ENCODE results near the gene PLBD1.

PLBD1 gene

GRCh38 chr12:14564336-14564959 is 3.2 kb downstream of the PLBD1 start:
- DNase-seq, result no peak

GRCh38 chr12:14563046-14563445 is 4.6 kb downstream of the PLBD1 start:
- DNase-seq, result no peak

GRCh38 chr12:14562279-14562678 is 5.4 kb downstream of the PLBD1 start:
- no peak for DNase-seq

- DNase-seq, result no peak
Measured at GRCh38 chr12:14561677-14562238, 5.9 kb downstream of the PLBD1 start.

GRCh38 chr12:14560904-14561574 is 6.6 kb downstream of the PLBD1 start:
- DNase-seq, result no peak

- no peak for DNase-seq
Measured at GRCh38 chr12:14558473-14558959, 9.2 kb downstream of the PLBD1 start.

GRCh38 chr12:14557966-14558365 is 9.7 kb downstream of the PLBD1 start:
- no peak for DNase-seq

- no peak for DNase-seq
Measured at GRCh38 chr12:14554281-14555007, 13.2 kb downstream of the PLBD1 start.

GRCh38 chr12:14548609-14549008 is 19.1 kb downstream of the PLBD1 start:
- DNase-seq, result no peak

GRCh38 chr12:14547571-14547970 is 20.1 kb downstream of the PLBD1 start:
- no peak for DNase-seq

GRCh38 chr12:14545144-14546124 is 22.2 kb downstream of the PLBD1 start:
- no peak for DNase-seq

- DNase-seq, result no peak
Measured at GRCh38 chr12:14540801-14541462, 26.8 kb downstream of the PLBD1 start.

GRCh38 chr12:14537088-14537487 is 30.6 kb downstream of the PLBD1 start:
- DNase-seq, result no peak

GRCh38 chr12:14532152-14532551 is 35.5 kb downstream of the PLBD1 start:
- no peak for DNase-seq

GRCh38 chr12:14525964-14526363 is 41.7 kb downstream of the PLBD1 start:
- no peak for DNase-seq

- DNase-seq, result no peak
Measured at GRCh38 chr12:14521822-14522221, 45.9 kb downstream of the PLBD1 start.

- DNase-seq, result no peak
Measured at GRCh38 chr12:14514946-14515345, 52.7 kb downstream of the PLBD1 start.

GRCh38 chr12:14514154-14514842 is 53.4 kb downstream of the PLBD1 start:
- DNase-seq, result no peak

- DNase-seq, result no peak
Measured at GRCh38 chr12:14510574-14510973, 57.1 kb downstream of the PLBD1 start.

- no peak for DNase-seq
Measured at GRCh38 chr12:14505626-14506596, 61.8 kb downstream of the PLBD1 start.

Measured in stimulated activated CD4-positive, alpha-beta T cell treated with anti-CD3 and anti-CD28 coated beads, Interleukin-12 subunit alpha, Interleukin-12 subunit beta, amount 100 ng/mL, for 4 hours (primary cell).